Activated naive CD4-positive, alpha-beta T cell treated with anti-CD3 and anti-CD28 coated beads, Interleukin-2, amount 10 ng/mL, durations not matched to agents 7 days and 5 days (primary cell): ENCODE measurements around the gene SMAD9.

ENCODE experiments used
- CTCF ChIA-PET: fragments of 350-600 bp; sonication (Branson Sonifier 250); formaldehyde crosslinking; loops from one replicate; lab custom pipeline; 2021; ENCODE audit warnings: antibody characterized with exemption; lab: Charles Lee
- DNase-seq: peaks from one replicate; pipeline ENCODE4 v3.0.0-alpha.2; 2020
- H3K27ac Mint-ChIP-seq: one replicate; pipeline ENCODE4 v1.8.0; 2021; ENCODE audit warnings: mild to moderate bottlenecking, moderate library complexity, mixed read lengths
- H3K27me3 Mint-ChIP-seq: one replicate; pipeline ENCODE4 v1.8.0; 2021; ENCODE audit warnings: mild to moderate bottlenecking, mixed read lengths
- H3K36me3 Mint-ChIP-seq: one replicate; pipeline ENCODE4 v1.8.0; 2021; ENCODE audit warnings: mixed read lengths
- H3K4me1 Mint-ChIP-seq: one replicate; pipeline ENCODE4 v1.8.0; 2021; ENCODE audit warnings: mixed read lengths
- H3K4me3 Mint-ChIP-seq: one replicate; pipeline ENCODE4 v1.8.0; 2021; ENCODE audit warnings: mild to moderate bottlenecking, moderate library complexity, mixed read lengths
- H3K9me3 Mint-ChIP-seq: one replicate; pipeline ENCODE4 v1.8.0; 2021; ENCODE audit warnings: mixed read lengths

Gene SMAD9

DNA sequence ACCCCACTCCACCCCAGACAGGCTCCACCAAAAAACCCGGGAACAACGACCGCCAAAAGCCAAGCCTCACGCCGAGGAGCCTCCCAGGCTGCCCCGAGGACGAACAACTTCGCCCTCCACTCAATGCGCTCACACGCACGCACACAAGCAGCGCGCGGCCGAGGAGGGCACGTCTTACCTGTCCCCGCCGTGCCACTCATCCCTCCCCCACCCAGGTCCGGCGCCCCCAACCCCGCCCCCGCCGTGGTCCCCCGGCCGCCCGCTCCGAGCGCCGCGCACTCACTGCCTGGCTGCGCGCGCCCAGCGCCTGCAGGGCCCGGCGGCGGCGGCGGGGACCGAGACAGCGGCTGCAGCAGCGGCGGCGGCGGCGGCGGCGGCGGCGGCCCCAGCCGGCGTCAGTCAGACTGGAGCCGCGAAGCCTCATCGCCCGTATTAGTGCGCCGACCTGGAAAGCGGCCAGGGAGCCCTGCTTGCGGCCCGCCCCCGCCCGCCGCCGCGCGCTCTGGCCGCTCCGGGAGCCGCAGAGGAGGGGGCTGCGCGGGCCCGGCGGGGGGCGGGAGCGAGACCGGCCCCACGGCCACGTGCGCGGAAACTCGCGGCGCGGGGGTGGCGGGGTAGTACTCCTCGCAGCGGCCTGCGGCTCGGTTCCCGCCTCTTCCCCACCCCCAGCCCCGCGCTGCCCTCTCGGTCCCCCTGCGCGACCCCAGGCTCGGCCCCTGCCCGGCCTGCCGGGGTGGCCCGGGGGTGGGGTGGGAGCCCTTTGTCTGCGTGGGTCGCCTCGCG lies at the start of gene SMAD9:
SMAD9 (minus strand) TSS at position 406 of the 783 bp plus-strand sequence. CDS start 40,549 bp downstream, outside the sequence.
- peaks cover 67% of the 10 kb centered on the region for H3K27me3 Mint-ChIP-seq
- no peaks in the 10 kb centered on the region for H3K9me3 Mint-ChIP-seq
- H3K4me3 Mint-ChIP-seq = peak within 1 kb of the TSS; percentile 64
- peak; percentile 26 for DNase-seq
- CTCF ChIA-PET = no interaction called here
- H3K4me1 Mint-ChIP-seq = peaks cover 6% of the 10 kb centered on the region
- no peaks in the 10 kb centered on the region for H3K36me3 Mint-ChIP-seq
- no peak within 1 kb of the TSS for H3K27ac Mint-ChIP-seq

DNA sequence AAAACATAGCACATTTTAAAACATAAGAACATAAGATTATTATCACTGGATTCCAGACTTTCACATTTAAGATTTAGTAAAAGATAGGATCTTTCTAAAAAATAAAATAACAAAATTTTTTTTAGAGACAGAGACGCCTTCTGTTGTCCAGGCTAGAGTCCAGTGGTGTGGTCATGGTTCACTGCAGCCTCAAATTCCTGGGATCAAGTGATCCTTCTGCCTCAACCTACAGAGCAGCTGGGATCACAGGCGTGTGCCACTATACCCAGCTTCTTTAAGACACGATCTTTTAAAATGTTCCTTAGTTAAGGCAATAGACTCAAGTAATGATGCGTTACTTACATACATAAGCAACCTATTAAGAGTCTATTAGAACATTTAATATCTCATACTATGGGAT lies 46.4 kb upstream of the SMAD9 start:
- Mint-ChIP-seq H3K4me1 (no peaks in the 10 kb centered on the region), H3K27me3 (no peaks in the 10 kb centered on the region), H3K27ac (no peak overlapping the region), H3K36me3 (peaks cover 42% of the 10 kb centered on the region), H3K9me3 (no peaks in the 10 kb centered on the region), H3K4me3 (no peak overlapping the region)
- no peak for DNase-seq
- CTCF ChIA-PET = no interaction called here

DNA sequence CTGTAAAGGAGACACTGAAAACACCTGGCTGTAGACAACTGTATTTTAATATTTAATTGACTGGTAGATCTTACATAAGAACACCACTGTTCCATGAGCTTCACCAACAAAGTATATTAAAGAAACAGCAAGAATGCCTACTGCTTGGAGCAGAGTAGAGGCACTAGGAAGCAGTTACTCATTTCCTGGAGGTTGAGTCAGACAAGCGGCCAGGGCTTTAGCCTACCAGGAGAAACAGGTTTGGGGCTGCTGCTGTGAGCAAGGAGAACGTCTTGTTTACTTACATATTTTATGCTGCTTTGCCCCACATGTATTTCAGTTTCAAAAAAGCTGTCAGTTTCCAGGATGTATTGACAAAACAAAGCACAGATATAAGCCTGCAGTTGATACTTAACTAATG lies 45.7 kb upstream of the SMAD9 start:
- Mint-ChIP-seq H3K36me3 (peaks cover 40% of the 10 kb centered on the region), H3K9me3 (no peaks in the 10 kb centered on the region), H3K27me3 (no peaks in the 10 kb centered on the region), H3K4me1 (no peaks in the 10 kb centered on the region), H3K27ac (no peak overlapping the region), H3K4me3 (no peak overlapping the region)
- CTCF ChIA-PET = no interaction called here
- DNase-seq = no peak

DNA sequence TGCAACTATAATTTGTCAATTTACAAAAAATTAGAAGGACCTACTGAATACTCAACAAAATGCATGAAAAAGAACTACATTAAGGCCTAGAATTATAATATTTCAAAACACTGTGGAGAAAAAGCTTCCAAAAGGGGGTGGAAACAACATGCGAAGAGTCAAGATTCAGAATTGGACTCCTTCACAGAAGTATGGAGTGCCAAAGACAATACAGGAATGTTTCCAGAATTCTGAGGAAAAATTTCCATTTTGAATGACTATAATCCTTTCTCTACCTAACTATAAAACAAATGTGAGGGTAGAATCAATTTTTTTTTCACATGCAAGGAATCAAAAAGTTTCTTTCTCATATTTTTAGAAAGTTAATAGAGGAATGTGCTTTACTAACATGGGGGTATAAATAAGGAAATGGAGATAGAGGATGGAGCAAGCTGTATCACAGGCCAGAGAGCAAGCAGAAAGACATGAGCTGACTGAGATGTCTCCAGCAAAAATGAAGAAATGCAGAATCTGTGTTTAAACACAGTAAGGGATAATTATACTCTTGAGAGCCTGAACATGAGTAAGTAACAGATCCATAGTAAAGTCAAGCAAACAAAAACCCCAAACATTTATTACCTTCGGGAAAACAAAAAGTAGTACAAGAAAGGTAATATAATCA lies 39.5 kb upstream of the SMAD9 start:
- H3K36me3 Mint-ChIP-seq = peaks cover 24% of the 10 kb centered on the region
- CTCF ChIA-PET = interaction anchor here (1.6 kb wide), 1 partner anchor 101 kb away, joined by 6 read pairs; no protein-coding TSS in a partner anchor

DNA sequence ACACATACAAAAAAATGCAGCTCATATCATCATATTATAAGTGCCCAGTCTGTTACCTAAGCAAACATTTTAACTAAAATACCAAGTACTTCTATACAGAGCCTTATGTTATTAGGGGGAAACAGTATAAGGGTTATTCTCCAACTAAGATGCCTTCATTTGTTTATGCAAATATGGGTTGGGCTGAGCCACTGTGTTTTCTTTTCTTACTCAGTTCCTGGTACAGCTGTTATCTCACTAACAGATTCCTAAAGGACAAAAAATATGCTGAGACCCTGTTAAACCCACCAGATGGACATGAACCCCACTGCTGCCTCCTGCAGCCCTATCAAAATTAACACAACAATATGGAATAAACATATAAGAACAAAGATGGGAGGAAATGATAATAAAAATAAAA lies 34.5 kb upstream of the SMAD9 start:
- Mint-ChIP-seq H3K4me3 (no peak overlapping the region), H3K4me1 (peaks cover 6% of the 10 kb centered on the region), H3K9me3 (no peaks in the 10 kb centered on the region), H3K27me3 (no peaks in the 10 kb centered on the region), H3K36me3 (peaks cover 32% of the 10 kb centered on the region), H3K27ac (no peak overlapping the region)
- CTCF ChIA-PET = no interaction called here
- no peak for DNase-seq

More for the DNA sequence above, 39.5 kb upstream of the SMAD9 start:
- H3K27ac Mint-ChIP-seq = no peak overlapping the region
- H3K4me3 Mint-ChIP-seq = no peak overlapping the region
- H3K9me3 Mint-ChIP-seq = no peaks in the 10 kb centered on the region
- no peaks in the 10 kb centered on the region for H3K27me3 Mint-ChIP-seq
- peaks cover 8% of the 10 kb centered on the region for H3K4me1 Mint-ChIP-seq
- no peak for DNase-seq

DNA sequence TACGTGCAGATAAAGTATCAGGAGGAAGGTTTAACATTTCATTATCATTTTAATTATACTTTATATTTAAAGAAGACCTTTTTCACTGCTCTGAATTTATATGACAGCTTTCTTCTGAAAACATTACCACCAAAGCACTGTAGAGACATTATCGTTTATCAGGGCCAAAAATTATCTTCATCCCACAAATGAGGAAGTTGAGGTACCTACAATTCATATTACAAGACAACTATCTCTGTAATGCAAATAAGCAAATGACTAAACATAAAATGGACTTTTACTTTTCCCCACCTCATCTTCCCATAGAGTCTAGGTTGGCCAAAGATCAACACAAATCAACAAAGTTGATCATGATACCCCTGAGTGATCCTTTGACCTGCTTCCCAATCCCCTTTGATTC lies 30.9 kb upstream of the SMAD9 start:
- no peak for DNase-seq
- H3K36me3 Mint-ChIP-seq = peaks cover 43% of the 10 kb centered on the region
- H3K9me3 Mint-ChIP-seq = no peaks in the 10 kb centered on the region
- H3K27ac Mint-ChIP-seq = no peak overlapping the region
- no peak overlapping the region for H3K4me3 Mint-ChIP-seq
- no peaks in the 10 kb centered on the region for H3K27me3 Mint-ChIP-seq
- no peaks in the 10 kb centered on the region for H3K4me1 Mint-ChIP-seq
- CTCF ChIA-PET = no interaction called here

DNA sequence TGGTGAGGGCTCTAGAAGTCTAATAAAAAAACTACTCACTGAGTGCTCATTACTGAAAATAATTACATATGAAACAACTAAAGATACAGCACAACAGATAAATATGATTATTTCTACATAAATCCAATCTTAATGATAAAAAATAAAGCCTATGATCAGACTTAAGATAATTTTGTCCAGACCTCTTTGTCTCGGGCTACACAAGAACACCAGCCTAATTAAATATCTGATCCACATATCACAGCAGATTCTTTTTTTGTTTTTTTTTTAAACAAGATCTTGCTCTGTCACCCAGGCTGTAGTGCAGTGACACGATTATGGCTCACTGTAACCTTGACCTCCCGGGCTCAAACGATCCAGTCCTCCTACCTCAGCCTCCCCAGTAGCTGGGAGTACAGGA lies 30.3 kb upstream of the SMAD9 start:
- no peak overlapping the region for H3K4me3 Mint-ChIP-seq
- no peak overlapping the region for H3K27ac Mint-ChIP-seq
- no peaks in the 10 kb centered on the region for H3K4me1 Mint-ChIP-seq
- CTCF ChIA-PET = no interaction called here
- DNase-seq = no peak
- H3K36me3 Mint-ChIP-seq = peaks cover 39% of the 10 kb centered on the region
- H3K9me3 Mint-ChIP-seq = no peaks in the 10 kb centered on the region
- H3K27me3 Mint-ChIP-seq = no peaks in the 10 kb centered on the region

DNA sequence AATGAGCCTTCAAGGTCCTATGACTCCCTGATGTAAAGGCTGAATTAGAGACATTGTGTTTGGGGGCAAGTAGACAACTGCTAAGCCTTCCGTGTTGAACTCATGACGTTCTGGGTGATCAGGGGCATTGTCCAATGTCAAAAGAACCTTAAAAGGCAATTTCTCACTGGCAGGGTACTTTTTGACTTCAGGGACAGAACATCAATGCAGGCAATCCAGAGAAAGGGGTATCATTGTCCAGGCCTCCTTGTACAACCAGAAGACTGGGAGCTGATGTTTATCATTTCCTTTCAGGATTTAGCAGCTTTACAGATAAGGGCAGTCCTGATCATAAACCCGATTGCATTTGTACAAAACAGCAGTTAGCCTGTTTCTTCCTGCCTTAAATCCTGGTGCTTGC lies 25.0 kb upstream of the SMAD9 start:
- Mint-ChIP-seq H3K36me3 (peaks cover 14% of the 10 kb centered on the region), H3K4me1 (no peaks in the 10 kb centered on the region), H3K9me3 (peaks cover 4% of the 10 kb centered on the region), H3K27me3 (peaks cover 6% of the 10 kb centered on the region), H3K27ac (no peak overlapping the region), H3K4me3 (no peak overlapping the region)
- no peak for DNase-seq
- CTCF ChIA-PET = no interaction called here

DNA sequence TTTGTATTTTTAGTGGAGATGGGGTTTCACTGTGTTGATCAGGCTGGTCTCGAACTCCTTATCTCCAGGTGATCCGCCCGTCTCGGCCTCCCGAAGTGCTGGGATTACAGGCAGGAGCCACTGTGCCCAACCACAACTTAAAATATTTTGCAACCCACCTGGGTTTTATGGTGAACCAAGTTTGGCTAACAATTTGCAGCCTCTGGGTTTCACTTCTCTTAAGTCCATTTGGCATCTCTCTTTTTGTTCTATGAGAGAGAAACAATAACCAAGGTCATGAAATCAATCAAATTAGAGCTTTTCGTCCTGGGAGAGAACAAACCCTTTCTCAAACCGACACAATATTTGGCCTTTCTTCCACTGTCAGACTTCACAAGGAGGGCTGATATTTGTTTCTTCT lies 5.6 kb upstream of the SMAD9 start:
- H3K9me3 Mint-ChIP-seq = no peaks in the 10 kb centered on the region
- no peak overlapping the region for H3K4me3 Mint-ChIP-seq
- CTCF ChIA-PET = no interaction called here
- H3K27me3 Mint-ChIP-seq = peaks cover 31% of the 10 kb centered on the region
- peaks cover under 1% of the 10 kb centered on the region for H3K4me1 Mint-ChIP-seq
- no peaks in the 10 kb centered on the region for H3K36me3 Mint-ChIP-seq
- no peak overlapping the region for H3K27ac Mint-ChIP-seq
- DNase-seq = no peak

DNA sequence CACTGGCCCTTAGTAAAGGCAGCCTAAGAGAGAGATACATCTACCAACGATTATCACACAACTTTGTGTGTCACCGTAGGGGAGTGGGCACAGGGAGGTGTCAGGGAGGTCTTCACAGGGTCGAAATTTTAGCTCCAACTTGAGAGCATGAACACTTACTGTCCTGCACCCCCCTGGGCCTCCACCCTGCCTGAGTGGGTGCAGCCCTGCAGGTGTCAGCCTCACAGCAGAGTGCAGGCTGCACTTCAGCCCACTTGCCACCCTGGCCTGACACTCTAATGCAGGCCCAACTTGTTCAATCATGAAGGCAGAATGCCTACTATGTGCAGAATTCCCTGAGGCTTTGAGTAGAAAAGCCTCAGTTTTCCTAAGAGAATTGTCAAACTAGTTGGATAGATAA lies 4.0 kb upstream of the SMAD9 start:
- Mint-ChIP-seq H3K4me1 (peaks cover 5% of the 10 kb centered on the region), H3K27me3 (peaks cover 44% of the 10 kb centered on the region), H3K27ac (no peak overlapping the region), H3K36me3 (no peaks in the 10 kb centered on the region), H3K4me3 (no peak overlapping the region), H3K9me3 (no peaks in the 10 kb centered on the region)
- DNase-seq = no peak
- CTCF ChIA-PET = no interaction called here

DNA sequence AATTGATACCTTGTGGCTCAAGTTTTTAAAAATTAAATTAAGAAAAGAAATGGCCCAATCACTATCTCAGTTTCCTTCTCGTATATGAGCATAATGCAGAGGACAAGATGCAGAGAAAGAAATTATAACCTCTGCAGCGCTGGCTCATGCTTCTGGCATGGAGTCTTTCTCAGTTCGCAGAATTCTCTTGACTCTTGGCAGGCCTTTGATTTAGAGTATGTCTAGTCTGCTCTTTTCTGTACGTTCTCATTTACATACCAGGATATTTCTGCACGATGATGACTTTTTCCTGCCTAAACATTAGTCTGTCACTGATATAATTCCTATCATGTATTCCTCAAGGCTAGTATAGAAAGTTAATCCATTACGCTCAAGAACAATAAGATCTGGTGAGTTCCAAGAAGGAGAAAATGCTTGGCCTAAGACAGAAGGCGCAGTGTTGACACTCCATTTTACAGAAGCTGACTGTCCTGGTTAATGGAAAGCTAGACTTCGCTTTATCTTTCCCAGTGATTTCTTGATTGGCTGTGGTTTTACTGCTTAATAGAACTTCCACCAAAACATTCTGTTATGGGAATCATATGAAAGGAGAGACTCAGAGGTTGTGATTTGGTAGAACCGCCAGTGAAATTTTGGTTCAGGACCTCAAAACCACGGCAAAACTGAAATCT lies 1.7 kb upstream of the SMAD9 start:
- CTCF ChIA-PET = no interaction called here
- no peaks in the 10 kb centered on the region for H3K9me3 Mint-ChIP-seq
- DNase-seq = no peak
- H3K36me3 Mint-ChIP-seq = no peaks in the 10 kb centered on the region
- peaks cover 6% of the 10 kb centered on the region for H3K4me1 Mint-ChIP-seq
- H3K27ac Mint-ChIP-seq = no peak overlapping the region
- no peak overlapping the region for H3K4me3 Mint-ChIP-seq
- H3K27me3 Mint-ChIP-seq = peaks cover 57% of the 10 kb centered on the region

DNA sequence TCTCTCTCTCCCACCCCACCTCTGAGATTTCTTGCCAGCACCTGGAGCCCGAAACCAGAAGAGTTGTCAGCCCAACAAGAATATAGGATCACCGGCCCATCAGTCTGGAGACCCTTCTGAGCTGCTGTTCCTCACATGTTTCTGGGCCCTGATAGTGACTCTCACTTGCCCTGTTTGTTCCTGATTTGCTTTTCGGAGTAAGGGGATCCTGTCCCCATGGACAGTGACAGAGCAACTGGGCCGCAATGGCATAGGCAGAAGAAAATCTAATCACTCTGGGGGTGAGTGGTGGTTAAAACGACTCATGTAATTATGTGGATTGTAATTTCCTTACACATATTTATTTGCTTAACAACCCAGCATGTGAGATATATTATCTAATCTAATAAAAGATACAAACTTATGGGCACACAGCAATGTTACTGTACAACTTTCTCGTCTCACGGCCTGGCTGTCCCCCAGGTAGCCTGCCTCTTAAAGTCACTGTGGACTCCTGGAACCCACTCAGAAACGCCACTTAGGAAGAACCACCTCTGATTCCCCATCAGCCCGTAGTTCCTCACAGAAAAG lies 663 bp upstream of the SMAD9 start:
- CTCF ChIA-PET = no interaction called here
- Mint-ChIP-seq H3K4me1 (peaks cover 6% of the 10 kb centered on the region), H3K27ac (no peak overlapping the region), H3K4me3 (peak overlapping the region; percentile 64), H3K36me3 (no peaks in the 10 kb centered on the region), H3K9me3 (no peaks in the 10 kb centered on the region), H3K27me3 (peaks cover 63% of the 10 kb centered on the region)
- DNase-seq = no peak

DNA sequence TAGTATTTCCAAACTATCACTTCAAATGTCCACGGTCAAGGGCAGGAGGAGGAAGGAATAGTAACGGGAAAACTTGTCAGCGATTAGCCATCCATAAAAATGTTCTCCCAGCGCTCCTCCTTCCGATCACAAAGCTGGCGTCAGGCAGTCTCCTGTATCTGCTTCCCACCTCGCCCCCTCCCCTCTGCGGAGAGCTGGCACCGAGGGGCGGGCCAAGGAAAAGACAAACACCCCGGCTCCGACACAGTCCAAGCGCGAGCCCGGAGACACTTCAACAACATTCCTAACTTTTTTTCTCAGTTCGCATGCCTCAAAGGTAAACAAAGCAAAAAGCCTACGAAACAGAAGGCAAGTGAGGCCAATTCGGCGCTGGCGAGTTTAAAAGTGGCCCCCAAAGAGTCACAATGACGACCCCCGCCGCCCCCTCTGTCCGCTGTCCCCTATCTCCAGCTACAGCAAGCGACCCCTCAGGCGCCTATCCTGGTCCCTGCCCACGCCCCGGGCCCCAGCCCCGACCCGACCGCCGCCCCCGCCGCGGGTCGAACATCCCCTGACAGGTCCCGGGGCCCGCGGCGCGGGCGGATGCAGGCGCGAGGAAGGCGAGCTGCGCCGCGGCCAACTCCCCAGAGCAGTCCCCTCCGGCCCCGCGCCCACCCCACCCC lies 736 bp downstream of the SMAD9 start:
- H3K4me1 Mint-ChIP-seq = peaks cover 6% of the 10 kb centered on the region
- H3K27me3 Mint-ChIP-seq = peaks cover 65% of the 10 kb centered on the region
- DNase-seq = no peak
- H3K4me3 Mint-ChIP-seq = peak overlapping the region; percentile 41
- H3K27ac Mint-ChIP-seq = no peak overlapping the region
- no peaks in the 10 kb centered on the region for H3K9me3 Mint-ChIP-seq
- H3K36me3 Mint-ChIP-seq = no peaks in the 10 kb centered on the region
- CTCF ChIA-PET = no interaction called here
